H9 (cell line): ENCODE results near the gene PAFAH1B1. TPM values are rescaled to one million over a fixed set of nuclear protein-coding genes. Genes with fewer than 3 reads are reported as not detected.
A peak's percentile ranks its signal among the peaks of the same experiment; 100 is the strongest.

Experiments used
- DNase-seq: peaks from one replicate; pipeline ENCODE4 v3.0.0-alpha.2; 2017
- H2AFZ ChIP-seq: one replicate; pipeline ENCODE4 v1.6.1; 2013; ENCODE audit warnings: mild to moderate bottlenecking, low read length, control low read depth, moderate library complexity
- H2AK5ac ChIP-seq: 2 replicates; pipeline ENCODE4 v1.6.1; 2013; ENCODE audit warnings: low read length, control low read depth, mixed read lengths; ENCODE audit not compliant: insufficient read length
- H2BK120ac ChIP-seq: one replicate; pipeline ENCODE4 v1.6.1; 2013; ENCODE audit warnings: low read depth, mild to moderate bottlenecking, low read length, control low read depth, inconsistent platforms; ENCODE audit not compliant: poor library complexity, severe bottlenecking
- H2BK12ac ChIP-seq: 2 replicates; pipeline ENCODE4 v1.6.1; 2013; ENCODE audit warnings: low read length, control low read depth, mixed read lengths, low read depth; ENCODE audit not compliant: insufficient read length
- H2BK15ac ChIP-seq: 2 replicates; pipeline ENCODE4 v1.6.1; 2013; ENCODE audit warnings: low read depth, low read length, control low read depth
- H2BK20ac ChIP-seq: one replicate; pipeline ENCODE4 v1.6.1; 2013; ENCODE audit warnings: low read depth, mild to moderate bottlenecking, low read length, control low read depth, inconsistent platforms; ENCODE audit not compliant: poor library complexity, severe bottlenecking
- H2BK5ac ChIP-seq: 2 replicates; pipeline ENCODE4 v1.6.1; 2013; ENCODE audit warnings: low read length, control low read depth, mixed read lengths; ENCODE audit not compliant: insufficient read length
- H3K14ac ChIP-seq: 2 replicates; pipeline ENCODE4 v1.6.1; 2013; ENCODE audit warnings: low read length, control low read depth; ENCODE audit not compliant: insufficient read depth
- H3K18ac ChIP-seq: 2 replicates; pipeline ENCODE4 v1.6.1; 2013; ENCODE audit warnings: low read depth, mild to moderate bottlenecking, mixed read lengths, low read length, control low read depth; ENCODE audit not compliant: insufficient read length
- H3K23ac ChIP-seq: 2 replicates; pipeline ENCODE4 v1.6.1; 2013; ENCODE audit warnings: low read length, control low read depth, mixed read lengths, low read depth; ENCODE audit not compliant: insufficient read length
- H3K23me2 ChIP-seq: 2 replicates; pipeline ENCODE4 v1.6.1; 2013; ENCODE audit warnings: low read depth, mild to moderate bottlenecking, mixed read lengths, low read length, control low read depth; ENCODE audit not compliant: insufficient read length, poor library complexity, severe bottlenecking
- H3K27ac ChIP-seq: 2 replicates; pipeline ENCODE4 v1.5.1; 2013; ENCODE audit warnings: low read length, control low read depth, mixed read lengths, low read depth; ENCODE audit not compliant: insufficient read length
- H3K27me3 ChIP-seq: 2 replicates; pipeline ENCODE4 v1.6.1; 2013; ENCODE audit warnings: low read length, control low read depth, inconsistent platforms; ENCODE audit not compliant: insufficient read depth
- H3K4ac ChIP-seq: 2 replicates; pipeline ENCODE4 v1.6.1; 2013; ENCODE audit warnings: low read depth, mild to moderate bottlenecking, control low read depth, inconsistent platforms, low read length, moderate library complexity
- H3K4me1 ChIP-seq: 2 replicates; pipeline ENCODE4 v1.6.1; 2013; ENCODE audit warnings: low read length, control low read depth, inconsistent platforms; ENCODE audit not compliant: insufficient read depth
- H3K4me2 ChIP-seq: 2 replicates; pipeline ENCODE4 v1.6.1; 2013; ENCODE audit warnings: low read length, control low read depth, mixed read lengths; ENCODE audit not compliant: insufficient read length, insufficient read depth
- H3K56ac ChIP-seq: 2 replicates; pipeline ENCODE4 v1.6.1; 2013; ENCODE audit warnings: low read depth, mild to moderate bottlenecking, mixed read lengths, low read length, control low read depth; ENCODE audit not compliant: insufficient read length
- H3K79me1 ChIP-seq: 2 replicates; pipeline ENCODE4 v1.6.1; 2013; ENCODE audit warnings: low read depth, mild to moderate bottlenecking, moderate library complexity, low read length, control low read depth, inconsistent platforms; ENCODE audit not compliant: insufficient read depth, poor library complexity, severe bottlenecking
- H3K79me2 ChIP-seq: 2 replicates; pipeline ENCODE4 v1.6.1; 2013; ENCODE audit warnings: low read length, control low read depth, inconsistent platforms; ENCODE audit not compliant: insufficient read depth
- H3K9ac ChIP-seq: 2 replicates; pipeline ENCODE4 v1.6.1; 2013; ENCODE audit warnings: low read length, control low read depth, mixed read lengths; ENCODE audit not compliant: insufficient read length; ENCODE audit errors: extremely low read depth
- H3K9me3 ChIP-seq: one replicate; pipeline ENCODE4 v1.6.1; 2013; ENCODE audit warnings: low read depth, low read length, inconsistent platforms; ENCODE audit not compliant: control insufficient read depth
- H3T11ph ChIP-seq: one replicate; pipeline ENCODE4 v1.6.1; 2013; ENCODE audit warnings: mild to moderate bottlenecking, low read length, control low read depth, inconsistent platforms
- H4K20me1 ChIP-seq: one replicate; pipeline ENCODE4 v1.6.1; 2013; ENCODE audit not compliant: control insufficient read depth, insufficient read length, insufficient read depth
- H4K5ac ChIP-seq: 2 replicates; pipeline ENCODE4 v1.6.1; 2013; ENCODE audit warnings: low read depth, mild to moderate bottlenecking, mixed read lengths, low read length, control low read depth; ENCODE audit not compliant: insufficient read length
- H4K8ac ChIP-seq: replicated peaks from 2 replicates; pipeline ENCODE4 v1.6.1; 2013; ENCODE audit warnings: low read length, control low read depth, mixed read lengths, low read depth; ENCODE audit not compliant: insufficient read length
- H4K91ac ChIP-seq: 2 replicates; pipeline ENCODE4 v1.6.1; 2013; ENCODE audit warnings: low read depth, mild to moderate bottlenecking, moderate library complexity, mixed read lengths, low read length, control low read depth; ENCODE audit not compliant: insufficient read length
- H3K27ac Mint-ChIP-seq, 3 experiments: 2 replicates in 2 of 3; 3 replicates in 1 of 3; pipeline ENCODE4 v1.8.0; 2020 to 2021; ENCODE audit warnings: mixed read lengths in 3 of 3, mild to moderate bottlenecking in 1 of 3, moderate library complexity in 1 of 3
- H3K27me3 Mint-ChIP-seq: 2 replicates; pipeline ENCODE4 v1.8.0; 2021; ENCODE audit warnings: low read depth, mild to moderate bottlenecking, moderate library complexity, mixed read lengths
- H3K36me3 Mint-ChIP-seq, 3 experiments: 2 replicates in 2 of 3; 3 replicates in 1 of 3; pipeline ENCODE4 v1.8.0; 2020 to 2021; ENCODE audit warnings: low read depth in 3 of 3, mixed read lengths in 3 of 3; ENCODE audit not compliant: insufficient read depth in 1 of 3
- H3K4me1 Mint-ChIP-seq, 2 experiments: 2 replicates each; pipeline ENCODE4 v1.8.0; 2020; ENCODE audit warnings: mixed read lengths in 2 of 2
- H3K4me3 Mint-ChIP-seq, 2 experiments: 2 replicates in 1 of 2; 3 replicates in 1 of 2; pipeline ENCODE4 v1.8.0; 2020 to 2021; ENCODE audit warnings: mild to moderate bottlenecking in 2 of 2, mixed read lengths in 2 of 2, moderate library complexity in 1 of 2
- H3K9me3 Mint-ChIP-seq, 2 experiments: 2 replicates in 1 of 2; 3 replicates in 1 of 2; pipeline ENCODE4 v1.8.0; 2020; ENCODE audit warnings: mild to moderate bottlenecking in 2 of 2, mixed read lengths in 2 of 2, moderate library complexity in 1 of 2
- WGBS: extraction: QIAGEN DNeasy Blood & Tissue Kit; methylation state at CpG from one replicate; pipeline ENCODE4 v1.1.7; 2013; ENCODE audit warnings: missing lambda C conversion rate, low lambda C conversion rate, mixed read lengths; ENCODE audit not compliant: insufficient read length; ENCODE audit errors: extremely low coverage; 5-methylcytosine and 5-hydroxymethylcytosine counted together
- total RNA-seq: library from RNA; stranded (reverse); gene quantifications from 2 replicates; pipeline ENCODE4 v1.2.1, GENCODE V29; 2021
- TF ChIP-seq, protein P1 (sequence below): fragments of 200-600 bp; sonication (generic); conservative IDR thresholded peaks from 3 replicates; pipeline ENCODE4 v1.8.0; 2021; ENCODE audit warnings: antibody characterized with exemption, mild to moderate bottlenecking

The PAFAH1B1 gene
- total RNA-seq, 1 experiment from 2014 or later: 134 TPM

DNA sequence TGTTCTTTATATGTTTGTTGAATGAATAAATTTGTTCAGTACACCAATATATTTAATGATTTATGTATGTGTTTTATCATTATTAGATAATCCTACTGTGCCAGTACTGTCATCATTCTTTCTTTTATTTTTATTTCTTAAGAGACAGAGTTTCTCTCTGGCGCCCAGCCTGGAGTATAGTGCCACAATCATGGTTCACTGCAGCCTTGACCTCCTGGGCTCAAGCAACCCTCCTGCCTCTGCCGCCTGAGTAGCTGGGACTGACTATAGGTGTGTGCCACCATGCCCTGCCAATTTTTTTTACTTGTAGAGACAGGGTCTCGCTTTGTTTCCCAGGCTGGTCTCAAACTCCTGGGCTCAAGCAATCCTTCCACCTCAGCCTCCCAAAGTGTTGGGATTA lies 41.8 kb downstream of the PAFAH1B1 start:
- Histone ChIP-seq H3K23ac (no peak overlapping the region), H4K5ac (no peak overlapping the region), H2BK15ac (no peak overlapping the region), H3K18ac (no peak overlapping the region), H4K20me1 (no peaks in the 10 kb centered on the region), H3K4ac (no peak overlapping the region), H3K27me3 (no peaks in the 10 kb centered on the region), H3K79me2 (peaks cover 21% of the 10 kb centered on the region; the same call in 1 of the 2 replicates), H3K9ac (no peak overlapping the region), H2AFZ (no peak overlapping the region), H3K4me2 (no peak overlapping the region), H2AK5ac (no peak overlapping the region), H2BK120ac (no peak overlapping the region), H3K79me1 (peaks cover 6% of the 10 kb centered on the region), H3K9me3 (no peaks in the 10 kb centered on the region), H3K14ac (no peak overlapping the region), H3K27ac (no peak overlapping the region), H4K8ac (no peak overlapping the region), H2BK12ac (no peak overlapping the region), H4K91ac (no peak overlapping the region), H2BK20ac (no peak overlapping the region), H3K4me1 (peaks cover 5% of the 10 kb centered on the region; the same call in 1 of the 2 replicates), H3K23me2 (no peaks in the 10 kb centered on the region), H3T11ph (no peak overlapping the region), H3K56ac (no peak overlapping the region), H2BK5ac (no peak overlapping the region)
- H3K27ac Mint-ChIP-seq: peak overlapping the region in 1 of 3 experiments; percentile 44; a peak in 1 of 7 replicates
- peaks cover 5 to 27% (median 26%) of the 10 kb centered on the region in 3 experiments for H3K36me3 Mint-ChIP-seq
- DNase-seq: no peak
- peaks cover 32% of the 10 kb centered on the region in 2 experiments for H3K4me1 Mint-ChIP-seq
- no peaks in the 10 kb centered on the region for H3K27me3 Mint-ChIP-seq
- WGBS: no CpG with 5 or more reads among the region's 3 CpGs
- H3K9me3 Mint-ChIP-seq: no peaks in the 10 kb centered on the region
- H3K4me3 Mint-ChIP-seq: no peak overlapping the region
- TF ChIP-seq, protein P1, sequence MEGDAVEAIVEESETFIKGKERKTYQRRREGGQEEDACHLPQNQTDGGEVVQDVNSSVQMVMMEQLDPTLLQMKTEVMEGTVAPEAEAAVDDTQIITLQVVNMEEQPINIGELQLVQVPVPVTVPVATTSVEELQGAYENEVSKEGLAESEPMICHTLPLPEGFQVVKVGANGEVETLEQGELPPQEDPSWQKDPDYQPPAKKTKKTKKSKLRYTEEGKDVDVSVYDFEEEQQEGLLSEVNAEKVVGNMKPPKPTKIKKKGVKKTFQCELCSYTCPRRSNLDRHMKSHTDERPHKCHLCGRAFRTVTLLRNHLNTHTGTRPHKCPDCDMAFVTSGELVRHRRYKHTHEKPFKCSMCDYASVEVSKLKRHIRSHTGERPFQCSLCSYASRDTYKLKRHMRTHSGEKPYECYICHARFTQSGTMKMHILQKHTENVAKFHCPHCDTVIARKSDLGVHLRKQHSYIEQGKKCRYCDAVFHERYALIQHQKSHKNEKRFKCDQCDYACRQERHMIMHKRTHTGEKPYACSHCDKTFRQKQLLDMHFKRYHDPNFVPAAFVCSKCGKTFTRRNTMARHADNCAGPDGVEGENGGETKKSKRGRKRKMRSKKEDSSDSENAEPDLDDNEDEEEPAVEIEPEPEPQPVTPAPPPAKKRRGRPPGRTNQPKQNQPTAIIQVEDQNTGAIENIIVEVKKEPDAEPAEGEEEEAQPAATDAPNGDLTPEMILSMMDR: no peak
